Gastrocnemius medialis (tissue), 4 donors: Measurements from ENCODE around the gene LRRC75A. TPM values are rescaled to one million over a fixed set of nuclear protein-coding genes. Genes with fewer than 3 reads are reported as not detected.

Experiments used
- ATAC-seq, 2 donors: fragments of 150-250 bp; one replicate each; pipeline ENCODE4 v1.9.1; 2016
- DNase-seq, 2 donors: peaks; one replicate each; pipeline ENCODE4 v3.0.0-alpha.2; 2019
- H3K27ac ChIP-seq, 4 donors: fragments of 200-600 bp; sonication (generic); 1 replicate in 1 of 4; 2 replicates in 3 of 4; pipeline ENCODE4 v1.5.1; 2016 to 2018; ENCODE audit warnings: mild to moderate bottlenecking in 2 of 4, moderate library complexity in 1 of 4
- H3K27me3 ChIP-seq, 3 donors: fragments of 200-600 bp; sonication (generic) in 2 of 3; 1 replicate in 1 of 3; 2 replicates in 2 of 3; pipeline versions ENCODE4 v1.5.1 to v1.6.0; 2016 to 2019; ENCODE audit warnings: mild to moderate bottlenecking in 1 of 3, moderate library complexity in 1 of 3
- H3K36me3 ChIP-seq, 2 donors: fragments of 200-600 bp; sonication (generic) in 1 of 2; one replicate each; pipeline ENCODE4 v1.5.1; 2017 to 2018
- H3K4me1 ChIP-seq, 2 donors: fragments of 200-600 bp; sonication (generic) in 1 of 2; one replicate each; pipeline ENCODE4 v1.5.1; 2016 to 2017; ENCODE audit warnings: mild to moderate bottlenecking in 2 of 2
- H3K4me3 ChIP-seq, 4 donors: fragments of 200-600 bp; sonication (generic) in 3 of 4; 1 replicate in 1 of 4; 2 replicates in 3 of 4; pipeline ENCODE4 v1.5.1; 2016 to 2019; ENCODE audit warnings: mild to moderate bottlenecking in 2 of 4
- H3K9me3 ChIP-seq, 3 donors: fragments of 200-600 bp; sonication (generic) in 2 of 3; 1 replicate in 1 of 3; 2 replicates in 2 of 3; pipeline ENCODE4 v1.5.1; 2016 to 2019
- POLR2A ChIP-seq, 2 donors: fragments of 450-650 bp; IDR thresholded peaks; one replicate each; pipeline ENCODE4 v1.6.1; 2017; ENCODE audit warnings: antibody characterized with exemption in 2 of 2, mild to moderate bottlenecking in 2 of 2, moderate library complexity in 2 of 2
- in situ Hi-C, 4 donors: fragments of 200-750 bp; cut with MboI; loops; one replicate each; pipeline versions ENCODE4 v1.15.0 to v1.8.0; 2017; ENCODE audit warnings: low sequenced_read_pairs in 4 of 4
- intact Hi-C: fragments of 100-400 bp; cut with DNase I; formaldehyde crosslinking; loops from one replicate; pipeline ENCODE4 v1.15.1; 2023; ENCODE audit warnings: low total_unique reads
- total RNA-seq, 4 donors: library from RNA; depleted of rRNA; stranded (reverse); fragments of >200 nt; gene quantifications; one replicate each; pipeline versions ENCODE4 v1.1.0 to v1.2.3, GENCODE V29; 2016
- TF ChIP-seq, protein P1 (sequence below), 5 experiments: fragments of 450-650 bp in 3 of 5; fragments of 200-600 bp in 2 of 5; sonication (generic) in 2 of 5; IDR thresholded peaks in 4 of 5; conservative IDR thresholded peaks in 1 of 5; 1 replicate in 4 of 5; 2 replicates in 1 of 5; pipeline ENCODE4 v1.5.1; 2016 to 2019; ENCODE audit warnings: antibody characterized with exemption in 5 of 5, mild to moderate bottlenecking in 3 of 5, moderate library complexity in 3 of 5

The LRRC75A gene
- total RNA-seq, 4 donors from 2014 or later, result 0.34 to 0.80 TPM; not detected in 2

- intact Hi-C loops (no loop called here), in situ Hi-C loops (no loop called here)
- ATAC-seq (no peak), DNase-seq (no peak)
- Histone ChIP-seq H3K4me3 (no peak overlapping the region), H3K27ac (peak overlapping the region in 3 of 4 donors; percentile 30 to 60 (median 59)), H3K9me3 (no peaks in the 10 kb centered on the region), H3K4me1 (no peaks in the 10 kb centered on the region), H3K27me3 (no peaks in the 10 kb centered on the region), H3K36me3 (no peaks in the 10 kb centered on the region)
- TF ChIP-seq, protein P1, sequence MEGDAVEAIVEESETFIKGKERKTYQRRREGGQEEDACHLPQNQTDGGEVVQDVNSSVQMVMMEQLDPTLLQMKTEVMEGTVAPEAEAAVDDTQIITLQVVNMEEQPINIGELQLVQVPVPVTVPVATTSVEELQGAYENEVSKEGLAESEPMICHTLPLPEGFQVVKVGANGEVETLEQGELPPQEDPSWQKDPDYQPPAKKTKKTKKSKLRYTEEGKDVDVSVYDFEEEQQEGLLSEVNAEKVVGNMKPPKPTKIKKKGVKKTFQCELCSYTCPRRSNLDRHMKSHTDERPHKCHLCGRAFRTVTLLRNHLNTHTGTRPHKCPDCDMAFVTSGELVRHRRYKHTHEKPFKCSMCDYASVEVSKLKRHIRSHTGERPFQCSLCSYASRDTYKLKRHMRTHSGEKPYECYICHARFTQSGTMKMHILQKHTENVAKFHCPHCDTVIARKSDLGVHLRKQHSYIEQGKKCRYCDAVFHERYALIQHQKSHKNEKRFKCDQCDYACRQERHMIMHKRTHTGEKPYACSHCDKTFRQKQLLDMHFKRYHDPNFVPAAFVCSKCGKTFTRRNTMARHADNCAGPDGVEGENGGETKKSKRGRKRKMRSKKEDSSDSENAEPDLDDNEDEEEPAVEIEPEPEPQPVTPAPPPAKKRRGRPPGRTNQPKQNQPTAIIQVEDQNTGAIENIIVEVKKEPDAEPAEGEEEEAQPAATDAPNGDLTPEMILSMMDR (IDR thresholded peaks at IDR 0.05 in 4 of 5, conservative IDR thresholded peaks at IDR 0.05 in 1 of 5), result no peak
- TF ChIP-seq POLR2A (IDR thresholded peaks at IDR 0.05), result no peak
Observed at GRCh38 chr17:16477666-16478065, 14.3 kb downstream of the LRRC75A start.

DNA sequence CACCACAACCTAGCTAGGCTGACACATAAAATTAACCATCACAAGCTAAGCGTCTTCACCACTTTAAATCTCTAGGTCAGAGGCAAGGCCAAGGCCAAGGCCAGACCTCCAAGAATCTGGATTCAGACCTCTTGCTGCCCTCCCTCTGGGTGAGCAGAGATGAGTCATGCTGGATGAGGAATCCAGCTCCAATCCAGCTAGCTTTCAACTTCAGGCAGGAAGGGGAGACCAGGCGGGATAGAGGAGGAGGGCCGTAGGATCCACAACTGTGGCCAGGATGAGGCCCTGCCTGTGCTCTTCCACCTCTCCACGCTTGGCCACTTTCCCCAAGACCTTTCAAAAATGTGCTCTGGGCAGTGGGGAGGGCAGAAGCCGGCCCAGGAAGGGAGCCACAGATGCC lies 14.7 kb downstream of the LRRC75A start:
- no peaks in the 10 kb centered on the region for H3K36me3 ChIP-seq
- H3K4me3 ChIP-seq, result no peak overlapping the region
- TF ChIP-seq, protein P1 (IDR thresholded peaks at IDR 0.05 in 4 of 5, conservative IDR thresholded peaks at IDR 0.05 in 1 of 5), result no peak
- TF ChIP-seq POLR2A (IDR thresholded peaks at IDR 0.05), result no peak
- DNase-seq, result peak; percentile 17 to 36
- intact Hi-C loops (no loop called here), in situ Hi-C loops (no loop called here)
- no peaks in the 10 kb centered on the region for H3K4me1 ChIP-seq
- peak; percentile 62 to 71 for ATAC-seq
- H3K27ac ChIP-seq, result peak overlapping the region in 3 of 4 donors; percentile 30 to 60 (median 59)
- peaks cover 0 to 1% (median 0%) of the 10 kb centered on the region in 3 donors for H3K27me3 ChIP-seq
- H3K9me3 ChIP-seq, result no peaks in the 10 kb centered on the region

DNA sequence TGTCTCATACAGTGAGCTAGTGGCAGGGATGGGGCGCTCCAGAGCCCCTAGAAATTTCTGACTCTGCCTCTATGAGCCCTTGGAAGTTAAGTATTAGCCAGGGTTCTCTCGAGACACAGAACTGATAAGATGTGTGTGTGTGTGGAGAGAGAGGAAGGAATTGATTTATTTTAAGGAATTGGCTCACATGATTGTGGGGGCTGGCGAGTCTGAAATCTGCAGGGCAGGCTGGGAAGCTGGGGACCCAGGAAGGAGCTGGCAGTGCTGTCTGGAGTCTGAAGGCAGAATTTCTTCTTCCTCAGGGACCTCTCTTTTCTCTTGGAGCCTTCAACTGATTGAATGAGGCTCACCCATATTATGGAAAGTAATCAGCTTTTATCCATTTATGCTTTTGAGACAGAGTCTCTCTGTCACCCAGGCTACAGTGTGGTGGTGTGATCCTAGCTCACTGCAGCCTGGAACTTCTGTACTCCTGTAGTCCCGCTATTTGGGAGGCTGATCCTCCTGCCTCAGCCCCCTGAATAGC lies 16.8 kb downstream of the LRRC75A start:
- intact Hi-C loops, result no loop called here
- peaks cover 4% of the 10 kb centered on the region in 2 donors for H3K4me1 ChIP-seq
- H3K9me3 ChIP-seq, result no peaks in the 10 kb centered on the region

GRCh38 chr17:16474012-16474725 lies 17.8 kb downstream of the LRRC75A start:
- TF ChIP-seq, protein P1 (IDR thresholded peaks at IDR 0.05 in 4 of 5, conservative IDR thresholded peaks at IDR 0.05 in 1 of 5), result no peak

More for the DNA sequence above, 16.8 kb downstream of the LRRC75A start:
- ATAC-seq (no peak), DNase-seq (no peak)
- Histone ChIP-seq H3K27ac (no peak overlapping the region), H3K36me3 (no peaks in the 10 kb centered on the region), H3K4me3 (no peak overlapping the region), H3K27me3 (peaks cover 0 to 15% (median 2%) of the 10 kb centered on the region in 3 donors)
- TF ChIP-seq POLR2A (IDR thresholded peaks at IDR 0.05), result no peak
- TF ChIP-seq, protein P1 (IDR thresholded peaks at IDR 0.05 in 4 of 5, conservative IDR thresholded peaks at IDR 0.05 in 1 of 5), result no peak
- in situ Hi-C loops, result no loop called here

More at GRCh38 chr17:16474012-16474725, 17.8 kb downstream of the LRRC75A start:
- Histone ChIP-seq H3K4me3 (no peak overlapping the region), H3K4me1 (peaks cover 7 to 12% of the 10 kb centered on the region in 2 donors), H3K36me3 (no peaks in the 10 kb centered on the region), H3K9me3 (no peaks in the 10 kb centered on the region), H3K27me3 (peaks cover 0 to 15% (median 2%) of the 10 kb centered on the region in 3 donors), H3K27ac (no peak overlapping the region)
- intact Hi-C loops (no loop called here), in situ Hi-C loops (no loop called here)
- ATAC-seq, result no peak
- DNase-seq, result no peak
